KMS-11 (cell line): ENCODE results near the gene WNT4.

Source experiments
- H2AFZ ChIP-seq: fragments of 200-600 bp; sonication (generic); 2 replicates; pipeline ENCODE4 v1.6.1; 2016; ENCODE audit warnings: antibody characterized with exemption, mixed run types, low read depth
- H3K27ac ChIP-seq: fragments of 200-600 bp; sonication (generic); 2 replicates; pipeline ENCODE4 v1.6.1; 2016; ENCODE audit warnings: mild to moderate bottlenecking, mixed run types
- H3K27me3 ChIP-seq: fragments of 200-600 bp; sonication (generic); 2 replicates; pipeline ENCODE4 v1.6.1; 2017; ENCODE audit warnings: mild to moderate bottlenecking, low read depth, mixed run types, moderate library complexity; ENCODE audit not compliant: insufficient read depth
- H3K36me3 ChIP-seq: fragments of 200-600 bp; sonication (generic); 2 replicates; pipeline ENCODE4 v1.6.1; 2017; ENCODE audit warnings: mild to moderate bottlenecking, mixed run types; ENCODE audit not compliant: insufficient read depth
- H3K4me1 ChIP-seq: fragments of 200-600 bp; sonication (generic); 2 replicates; pipeline ENCODE4 v1.6.1; 2016; ENCODE audit warnings: mild to moderate bottlenecking, low read depth, mixed run types; ENCODE audit not compliant: poor library complexity, severe bottlenecking
- H3K4me2 ChIP-seq: fragments of 200-600 bp; sonication (generic); 2 replicates; pipeline ENCODE4 v1.7.0; 2016; ENCODE audit warnings: mild to moderate bottlenecking, mixed run types
- H3K4me3 ChIP-seq: fragments of 200-600 bp; sonication (generic); IDR thresholded peaks from 2 replicates; pipeline ENCODE4 v1.6.1; 2017; ENCODE audit warnings: low read depth, low read length, mixed read lengths; ENCODE audit not compliant: insufficient read depth
- H3K79me2 ChIP-seq: fragments of 200-600 bp; sonication (generic); 2 replicates; pipeline ENCODE4 v1.6.1; 2016; ENCODE audit warnings: low read depth, mixed run types; ENCODE audit not compliant: insufficient read depth
- H3K9ac ChIP-seq: fragments of 200-600 bp; sonication (generic); 2 replicates; pipeline ENCODE4 v1.6.1; 2016; ENCODE audit warnings: mild to moderate bottlenecking, mixed run types
- H4K20me1 ChIP-seq: fragments of 200-600 bp; sonication (generic); 2 replicates; pipeline ENCODE4 v1.6.1; 2016; ENCODE audit warnings: mild to moderate bottlenecking, mixed run types; ENCODE audit not compliant: insufficient read depth
- TF ChIP-seq, protein P1 (sequence below): fragments of 200-600 bp; sonication (generic); conservative IDR thresholded peaks from 2 replicates; pipeline ENCODE4 v1.6.1; 2017; ENCODE audit warnings: low read depth, mild to moderate bottlenecking, antibody characterized with exemption, low read length, moderate library complexity, mixed read lengths

Gene WNT4

DNA sequence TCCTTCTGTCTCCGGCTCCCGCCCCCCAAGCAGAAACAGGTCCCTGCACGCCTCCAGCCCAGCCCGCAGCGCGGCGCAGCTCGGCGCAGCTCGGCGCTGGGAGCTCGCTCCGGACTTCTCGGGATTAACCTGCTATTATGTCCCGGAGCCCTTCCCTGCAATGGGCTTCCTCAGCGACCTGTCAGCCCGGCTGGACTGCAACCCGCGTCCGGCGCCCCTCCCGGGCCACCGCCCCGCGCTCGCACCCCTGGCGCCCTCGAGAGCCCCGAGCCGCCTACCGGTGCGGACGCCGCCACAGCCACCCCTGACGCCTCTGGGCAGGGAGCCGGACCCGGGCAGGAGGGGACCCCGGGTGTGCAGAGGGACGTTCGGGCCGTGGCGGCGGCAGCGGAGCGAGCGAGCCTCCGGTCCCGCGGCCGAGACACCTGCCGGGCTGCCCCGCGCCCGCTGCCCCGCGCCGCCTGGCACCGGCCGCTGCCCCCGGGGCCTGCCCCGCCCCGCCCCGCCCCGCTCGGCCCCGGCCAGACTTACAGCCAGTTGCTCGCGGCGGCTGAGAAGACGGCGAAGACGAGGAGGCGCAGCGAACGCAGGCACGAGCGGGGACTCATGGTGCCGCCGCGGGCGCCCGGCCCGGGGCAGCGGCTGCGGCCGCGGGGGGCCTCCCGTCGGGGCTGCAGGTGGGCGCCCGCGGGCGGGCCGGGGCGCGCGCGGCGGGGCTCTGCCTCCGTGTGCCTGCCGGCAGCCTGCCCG, 407 bp downstream of the WNT4 start:
- Histone ChIP-seq H3K4me3 (no peak overlapping the region), H3K36me3 (no peaks in the 10 kb centered on the region), H3K4me1 (no peaks in the 10 kb centered on the region), H2AFZ (no peak overlapping the region), H3K27ac (no peak overlapping the region), H3K79me2 (no peaks in the 10 kb centered on the region), H4K20me1 (no peaks in the 10 kb centered on the region), H3K9ac (no peak overlapping the region), H3K4me2 (no peak overlapping the region), H3K27me3 (peaks cover 76% of the 10 kb centered on the region)
- TF ChIP-seq, protein P1, sequence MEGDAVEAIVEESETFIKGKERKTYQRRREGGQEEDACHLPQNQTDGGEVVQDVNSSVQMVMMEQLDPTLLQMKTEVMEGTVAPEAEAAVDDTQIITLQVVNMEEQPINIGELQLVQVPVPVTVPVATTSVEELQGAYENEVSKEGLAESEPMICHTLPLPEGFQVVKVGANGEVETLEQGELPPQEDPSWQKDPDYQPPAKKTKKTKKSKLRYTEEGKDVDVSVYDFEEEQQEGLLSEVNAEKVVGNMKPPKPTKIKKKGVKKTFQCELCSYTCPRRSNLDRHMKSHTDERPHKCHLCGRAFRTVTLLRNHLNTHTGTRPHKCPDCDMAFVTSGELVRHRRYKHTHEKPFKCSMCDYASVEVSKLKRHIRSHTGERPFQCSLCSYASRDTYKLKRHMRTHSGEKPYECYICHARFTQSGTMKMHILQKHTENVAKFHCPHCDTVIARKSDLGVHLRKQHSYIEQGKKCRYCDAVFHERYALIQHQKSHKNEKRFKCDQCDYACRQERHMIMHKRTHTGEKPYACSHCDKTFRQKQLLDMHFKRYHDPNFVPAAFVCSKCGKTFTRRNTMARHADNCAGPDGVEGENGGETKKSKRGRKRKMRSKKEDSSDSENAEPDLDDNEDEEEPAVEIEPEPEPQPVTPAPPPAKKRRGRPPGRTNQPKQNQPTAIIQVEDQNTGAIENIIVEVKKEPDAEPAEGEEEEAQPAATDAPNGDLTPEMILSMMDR = no peak

DNA sequence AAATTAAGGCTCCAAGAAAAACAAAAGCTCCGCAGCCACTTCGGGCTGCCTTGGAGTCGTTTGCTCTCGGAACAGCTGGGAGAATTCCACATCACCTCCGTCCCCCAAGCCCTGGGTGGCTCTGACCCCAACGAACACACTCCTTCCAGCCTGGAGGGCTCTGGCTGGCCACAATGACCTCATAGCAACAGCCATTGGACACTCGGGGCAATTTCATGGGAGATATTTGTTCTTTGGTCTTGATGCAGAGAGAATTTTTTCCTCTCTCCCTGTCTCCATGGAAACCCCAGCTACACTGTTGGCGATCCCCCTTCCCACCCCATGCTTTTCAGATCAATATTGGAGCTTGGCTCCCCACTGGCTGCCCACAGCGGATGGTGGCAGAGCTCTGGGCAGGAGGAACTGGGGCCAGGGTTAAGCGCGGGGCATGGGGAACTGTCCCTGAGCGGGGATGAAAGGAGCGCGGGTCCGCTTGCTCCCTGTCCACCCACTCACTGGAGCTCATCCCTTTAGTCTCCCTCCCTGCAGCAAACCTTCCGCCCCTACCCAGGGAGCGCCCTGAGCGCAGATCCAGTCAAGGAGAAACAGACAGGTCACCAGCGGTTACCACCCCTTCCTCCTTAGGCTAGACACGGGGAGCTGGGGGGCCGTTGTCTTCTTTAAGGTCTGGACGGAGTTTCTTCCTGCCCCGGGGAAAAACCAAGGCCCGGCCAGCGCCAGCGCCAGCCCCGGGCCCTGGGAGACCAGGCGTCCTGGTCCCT, 1.2 kb downstream of the WNT4 start:
- Histone ChIP-seq H3K4me1 (no peaks in the 10 kb centered on the region), H3K27ac (no peak overlapping the region), H3K36me3 (no peaks in the 10 kb centered on the region), H2AFZ (no peak overlapping the region), H3K9ac (no peak overlapping the region), H4K20me1 (no peaks in the 10 kb centered on the region), H3K4me3 (no peak overlapping the region), H3K27me3 (peaks cover 73% of the 10 kb centered on the region), H3K79me2 (no peaks in the 10 kb centered on the region), H3K4me2 (no peak overlapping the region)
- TF ChIP-seq, protein P1 = no peak

DNA sequence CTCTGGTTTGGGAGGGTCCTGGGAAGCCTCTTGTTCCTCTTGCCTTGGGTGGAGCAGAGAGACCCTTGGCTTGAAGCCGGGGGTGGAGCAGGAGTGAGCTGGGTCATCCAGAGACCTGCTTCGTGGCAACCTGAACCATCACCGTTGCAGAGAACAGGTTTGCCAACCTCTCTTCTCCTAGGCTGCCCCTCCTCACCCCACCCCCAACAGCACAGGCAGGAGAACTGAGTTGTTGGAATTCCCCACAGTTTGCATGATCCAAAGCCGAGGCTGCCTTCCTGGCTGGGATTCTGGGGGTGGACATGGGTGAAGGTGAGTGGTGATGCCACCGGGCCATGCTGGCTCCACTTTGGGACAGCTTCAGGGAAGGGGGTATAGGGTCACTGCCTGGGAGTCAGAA, 2.2 kb downstream of the WNT4 start:
- Histone ChIP-seq H4K20me1 (no peaks in the 10 kb centered on the region), H3K79me2 (no peaks in the 10 kb centered on the region), H3K9ac (no peak overlapping the region), H3K36me3 (no peaks in the 10 kb centered on the region), H3K27me3 (peaks cover 64% of the 10 kb centered on the region), H3K27ac (no peak overlapping the region), H2AFZ (no peak overlapping the region), H3K4me3 (no peak overlapping the region), H3K4me1 (no peaks in the 10 kb centered on the region), H3K4me2 (no peak overlapping the region)
- TF ChIP-seq, protein P1 = no peak

DNA sequence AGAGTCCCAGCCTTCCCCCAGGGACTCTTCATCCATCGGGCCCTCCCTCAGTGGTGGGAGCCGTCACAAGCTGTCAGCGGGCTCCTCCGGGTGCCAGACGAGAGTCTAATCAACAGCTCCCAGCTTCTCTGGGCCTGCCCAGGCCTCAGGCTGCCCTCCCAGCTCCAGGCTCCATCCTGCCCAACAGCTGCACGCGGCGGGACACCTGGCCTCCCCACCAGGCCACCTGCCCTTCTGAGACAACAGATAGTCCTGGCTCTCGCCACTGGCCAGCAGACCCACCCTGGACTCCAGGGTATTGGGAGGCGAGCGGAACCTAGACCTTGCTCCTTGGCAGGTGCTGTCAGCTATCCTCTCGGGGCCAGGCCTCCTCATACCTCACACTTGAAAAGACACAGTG, 3.1 kb downstream of the WNT4 start:
- no peak overlapping the region for H3K4me3 ChIP-seq
- H3K79me2 ChIP-seq = no peaks in the 10 kb centered on the region
- TF ChIP-seq, protein P1 = no peak
- H3K36me3 ChIP-seq = no peaks in the 10 kb centered on the region
- no peak overlapping the region for H2AFZ ChIP-seq
- H3K4me1 ChIP-seq = no peaks in the 10 kb centered on the region
- H3K27me3 ChIP-seq = peaks cover 56% of the 10 kb centered on the region
- H3K27ac ChIP-seq = no peak overlapping the region
- no peak overlapping the region for H3K4me2 ChIP-seq
- no peak overlapping the region for H3K9ac ChIP-seq
- H4K20me1 ChIP-seq = no peaks in the 10 kb centered on the region
